Measurements from ENCODE around the gene ACAD8.

DNA sequence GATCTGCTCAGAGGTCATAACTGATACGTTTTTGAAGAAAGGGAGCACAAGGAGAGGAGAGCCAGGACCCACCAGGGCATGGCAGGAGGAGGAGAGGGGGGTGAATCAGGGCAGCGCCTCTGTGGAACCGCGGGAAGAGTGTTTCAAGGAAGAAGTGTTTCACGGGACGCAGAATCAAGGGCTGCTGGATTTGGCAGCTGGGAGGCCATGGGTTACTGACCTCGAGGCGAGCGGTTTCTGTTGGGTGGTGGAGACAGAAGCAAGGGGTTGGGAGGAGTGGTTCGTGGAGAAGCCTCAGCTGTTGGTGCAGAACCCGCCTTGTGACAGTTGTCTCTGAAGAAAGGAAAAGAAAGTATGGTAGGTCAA is 15.8 kb upstream of the ACAD8 start:
- TF ChIP-seq CTCF (IDR thresholded peaks at IDR 0.05) (no peak), EZH2 (IDR thresholded peaks at IDR 0.05) (no peak), EZH2phosphoT487 (IDR thresholded peaks at IDR 0.05) (no peak)
